Measurements from ENCODE around the gene DNM2. TPM values are rescaled to one million over a fixed set of nuclear protein-coding genes. Genes with fewer than 3 reads are reported as not detected.
"Not testable (repeated sequence)": the region's sequence is repeated elsewhere in the genome, so short reads cannot be mapped to it uniquely, and the experiment has no call there.

DNM2 gene
- total RNA-seq, 1 experiment from 2014 or later, result 131 TPM

- TF ChIP-seq ZNF416 (CRISPR knock-in tag; IDR thresholded peaks at IDR 0.05), result no peak
- TF ChIP-seq RORB (CRISPR knock-in tag; IDR thresholded peaks at IDR 0.05), result no peak
- peak; percentile 94 for TF ChIP-seq TEAD1 (CRISPR knock-in tag; IDR thresholded peaks at IDR 0.05)
- TF ChIP-seq ZNF425 (CRISPR knock-in tag; conservative IDR thresholded peaks at IDR 0.05), result no peak
- peak; percentile 34; the same call in 1 of the 2 replicates for TF ChIP-seq ZNF263 (CRISPR knock-in tag; IDR thresholded peaks at IDR 0.05; ENCODE audit: low read depth)
- TF ChIP-seq SMAD3 (CRISPR knock-in tag; IDR thresholded peaks at IDR 0.05; ENCODE audit: borderline replicate concordance), result peak; percentile 83
- TF ChIP-seq HMGXB4 (CRISPR knock-in tag; IDR thresholded peaks at IDR 0.05), result peak; percentile 16; the same call in 1 of the 2 replicates
- TF ChIP-seq IRF2 (CRISPR knock-in tag; IDR thresholded peaks at IDR 0.05; ENCODE audit: borderline replicate concordance, low read depth), result peak; percentile 84
- peak; percentile 92; the same call in 1 of the 2 replicates for TF ChIP-seq ATF2 (CRISPR knock-in tag; IDR thresholded peaks at IDR 0.05; ENCODE audit: borderline replicate concordance, low read depth)
- TF ChIP-seq ZBTB21 (CRISPR knock-in tag; IDR thresholded peaks at IDR 0.05; ENCODE audit: borderline replicate concordance), result no peak
- TF ChIP-seq ATF1 (CRISPR knock-in tag; IDR thresholded peaks at IDR 0.05), result peak; percentile 90
- TF ChIP-seq GABPB1 (CRISPR knock-in tag; IDR thresholded peaks at IDR 0.05), result no peak
- TF ChIP-seq ETV6 (CRISPR knock-in tag; IDR thresholded peaks at IDR 0.05), result peak; percentile 81
- peak; percentile 96 for TF ChIP-seq ZNF219 (CRISPR knock-in tag; IDR thresholded peaks at IDR 0.05; ENCODE audit: borderline replicate concordance)
- TF ChIP-seq SP1 (CRISPR knock-in tag; conservative IDR thresholded peaks at IDR 0.05), result peak; percentile 54; the same call in 1 of the 2 replicates
- no peak for TF ChIP-seq SOX15 (CRISPR knock-in tag; IDR thresholded peaks at IDR 0.05)
- no peak for TF ChIP-seq CTCF (IDR thresholded peaks at IDR 0.05)
- TF ChIP-seq E2F5 (CRISPR knock-in tag; IDR thresholded peaks at IDR 0.05), result peak; percentile 90
- no peak for TF ChIP-seq NR3C1 (CRISPR knock-in tag; conservative IDR thresholded peaks at IDR 0.05; ENCODE audit: low read depth)
- TF ChIP-seq ZNF138 (CRISPR knock-in tag; conservative IDR thresholded peaks at IDR 0.05), result no peak
- TF ChIP-seq STAT6 (CRISPR knock-in tag; conservative IDR thresholded peaks at IDR 0.05; ENCODE audit: low read depth), result no peak
These were observed 118.8 kb downstream of the DNM2 start (continued) for GRCh38 chr19:10836479-10837330.

GRCh38 chr19:10837649-10838048 is 119.8 kb downstream of the DNM2 start:
- Mint-ChIP-seq H3K9me3 (peaks cover 25% of the 10 kb centered on the region), H3K27me3 (ENCODE audit: low read depth) (peaks cover 25% of the 10 kb centered on the region), H3K36me3 (peaks cover 12% of the 10 kb centered on the region; the same call in 1 of the 2 replicates), H3K4me1 (peaks cover 13% of the 10 kb centered on the region)
- DNase-seq (ENCODE audit: low spot score); H3K27ac Mint-ChIP-seq; POLR2A ChIA-PET; H3K4me3 Mint-ChIP-seq; ATAC-seq: not testable (repeated sequence)
- CTCF ChIA-PET, result interaction anchor here (0.7 to 8.0 kb wide), 3 partner anchors 19 to 305 kb away, joined by 3 to 135 read pairs (median 73); no protein-coding TSS in a partner anchor

Measured in WTC11 (cell line).